ENCODE measurements around the gene PNO1. TPM values are rescaled to one million over a fixed set of nuclear protein-coding genes. Genes with fewer than 3 reads are reported as not detected.

The PNO1 gene
- total RNA-seq, 1 experiment from 2014 or later: 46.0 TPM

DNA sequence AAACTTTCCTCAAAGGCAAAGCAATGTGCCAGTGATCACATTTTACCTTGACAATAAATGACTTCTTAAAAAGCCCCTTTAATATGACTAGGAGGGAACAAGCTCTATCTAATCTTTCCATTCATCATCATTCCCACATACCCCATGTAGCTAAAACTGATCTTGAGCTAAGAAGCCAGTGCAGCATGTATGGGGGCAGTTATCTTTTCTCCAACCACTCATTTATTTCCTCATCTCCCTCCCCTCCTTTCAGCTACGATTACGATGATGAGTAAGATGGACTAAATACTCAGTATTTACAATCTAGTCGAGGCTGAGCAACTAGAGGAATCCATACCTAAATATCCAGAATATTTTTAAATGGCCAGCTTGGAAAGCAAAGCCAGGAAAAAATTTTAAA is 35.5 kb downstream of the PNO1 start:
- POLR2A ChIA-PET (ENCODE audit: low non-redundant PET): no interaction called here
- DNase-seq (ENCODE audit: low spot score): no peak
- BruUV-seq (replicated peaks): no TSS peak
- no peaks in the 10 kb centered on the region for H3K36me3 ChIP-seq (ENCODE audit: insufficient read depth, low read length, poor library complexity, severe bottlenecking)
- intact Hi-C loops (cut with micrococcal nuclease; ENCODE audit: unreplicated experiment): no loop called here
- no peak overlapping the region for H3K27ac ChIP-seq (ENCODE audit: low read depth, low read length, poor library complexity, severe bottlenecking)
- no peaks in the 10 kb centered on the region for H3K27me3 ChIP-seq (replicated peaks; ENCODE audit: insufficient read depth, low read depth, low read length, poor library complexity)
- no peak overlapping the region for H3K4me3 ChIP-seq (ENCODE audit: low read depth, low read length, poor library complexity, severe bottlenecking)
- H3K9me3 ChIP-seq (ENCODE audit: low read depth, low read length, poor library complexity, severe bottlenecking): no peaks in the 10 kb centered on the region
- CTCF ChIA-PET: no interaction called here
- peaks cover 25% of the 10 kb centered on the region for H3K4me1 ChIP-seq (ENCODE audit: insufficient read depth, low read length, poor library complexity, severe bottlenecking)
- TF ChIP-seq, protein P1, sequence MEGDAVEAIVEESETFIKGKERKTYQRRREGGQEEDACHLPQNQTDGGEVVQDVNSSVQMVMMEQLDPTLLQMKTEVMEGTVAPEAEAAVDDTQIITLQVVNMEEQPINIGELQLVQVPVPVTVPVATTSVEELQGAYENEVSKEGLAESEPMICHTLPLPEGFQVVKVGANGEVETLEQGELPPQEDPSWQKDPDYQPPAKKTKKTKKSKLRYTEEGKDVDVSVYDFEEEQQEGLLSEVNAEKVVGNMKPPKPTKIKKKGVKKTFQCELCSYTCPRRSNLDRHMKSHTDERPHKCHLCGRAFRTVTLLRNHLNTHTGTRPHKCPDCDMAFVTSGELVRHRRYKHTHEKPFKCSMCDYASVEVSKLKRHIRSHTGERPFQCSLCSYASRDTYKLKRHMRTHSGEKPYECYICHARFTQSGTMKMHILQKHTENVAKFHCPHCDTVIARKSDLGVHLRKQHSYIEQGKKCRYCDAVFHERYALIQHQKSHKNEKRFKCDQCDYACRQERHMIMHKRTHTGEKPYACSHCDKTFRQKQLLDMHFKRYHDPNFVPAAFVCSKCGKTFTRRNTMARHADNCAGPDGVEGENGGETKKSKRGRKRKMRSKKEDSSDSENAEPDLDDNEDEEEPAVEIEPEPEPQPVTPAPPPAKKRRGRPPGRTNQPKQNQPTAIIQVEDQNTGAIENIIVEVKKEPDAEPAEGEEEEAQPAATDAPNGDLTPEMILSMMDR (conservative IDR thresholded peaks at IDR 0.05; ENCODE audit: low read depth, low read length): no peak

DNA sequence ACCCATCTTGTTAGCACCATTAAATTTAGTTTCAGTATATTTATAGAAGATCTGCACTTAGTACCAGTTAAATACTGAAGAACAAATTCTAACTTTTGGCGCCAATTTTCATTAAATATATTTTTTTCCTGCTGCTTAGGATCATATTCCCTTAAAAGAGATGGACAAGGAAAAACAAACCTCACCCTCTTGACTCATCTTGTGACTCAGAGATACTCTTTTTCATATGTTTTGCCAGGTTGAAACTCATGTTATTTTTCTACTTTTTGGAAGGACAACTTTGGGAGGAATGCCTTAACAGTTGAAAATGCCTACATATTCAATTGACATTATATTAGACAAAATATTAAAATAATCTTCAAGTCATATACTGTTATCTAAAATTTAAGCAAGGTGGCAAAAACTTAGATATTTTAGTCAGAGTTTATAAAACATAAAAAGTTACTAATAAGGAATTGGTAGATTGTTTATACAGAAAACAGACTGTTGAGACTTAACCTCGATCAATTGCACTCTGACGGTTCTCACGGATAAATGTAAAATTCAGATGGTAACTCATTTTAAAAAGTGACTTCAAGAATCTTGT is 36.2 kb downstream of the PNO1 start:
- Histone ChIP-seq H3K27ac (ENCODE audit: low read depth, low read length, poor library complexity, severe bottlenecking) (no peak overlapping the region), H3K36me3 (ENCODE audit: insufficient read depth, low read length, poor library complexity, severe bottlenecking) (no peaks in the 10 kb centered on the region), H3K27me3 (replicated peaks; ENCODE audit: insufficient read depth, low read depth, low read length, poor library complexity) (no peaks in the 10 kb centered on the region), H3K9me3 (ENCODE audit: low read depth, low read length, poor library complexity, severe bottlenecking) (no peaks in the 10 kb centered on the region), H3K4me3 (ENCODE audit: low read depth, low read length, poor library complexity, severe bottlenecking) (no peak overlapping the region), H3K4me1 (ENCODE audit: insufficient read depth, low read length, poor library complexity, severe bottlenecking) (peaks cover 25% of the 10 kb centered on the region)
- intact Hi-C loops (cut with micrococcal nuclease; ENCODE audit: unreplicated experiment): no loop called here
- ChIA-PET POLR2A (ENCODE audit: low non-redundant PET) (interaction anchor here (0.6 kb wide), 1 partner anchor 89 kb away, joined by 3 read pairs; no protein-coding TSS in a partner anchor), CTCF (no interaction called here)
- no TSS peak for BruUV-seq (replicated peaks)
- no peak for DNase-seq (ENCODE audit: low spot score)
- TF ChIP-seq, protein P1 (conservative IDR thresholded peaks at IDR 0.05; ENCODE audit: low read depth, low read length): no peak
- no peak for TF ChIP-seq EZH2 (IDR thresholded peaks at IDR 0.05; ENCODE audit: borderline replicate concordance, low read depth, low read length, poor library complexity, severe bottlenecking)

DNA sequence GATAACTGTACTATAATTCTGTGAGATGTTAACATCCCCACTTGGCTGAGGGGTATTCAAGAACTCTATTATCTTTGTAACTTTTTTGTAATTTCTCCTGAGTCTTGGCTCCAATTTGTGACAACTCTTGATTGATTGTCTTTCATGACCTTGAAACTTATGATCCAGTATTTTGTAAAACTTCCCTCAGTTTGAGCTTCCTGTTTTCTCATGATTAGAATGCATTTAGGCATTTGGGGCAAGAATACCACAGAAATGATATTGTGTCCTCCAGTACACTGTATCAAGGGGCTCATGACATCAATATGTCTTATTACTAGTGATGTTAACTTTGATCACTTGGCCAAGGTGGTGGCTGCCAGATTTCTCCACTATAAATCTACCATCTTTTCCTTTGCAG is 37.4 kb downstream of the PNO1 start:
- no TSS peak for BruUV-seq (replicated peaks)
- Histone ChIP-seq H3K4me3 (ENCODE audit: low read depth, low read length, poor library complexity, severe bottlenecking) (no peak overlapping the region), H3K36me3 (ENCODE audit: insufficient read depth, low read length, poor library complexity, severe bottlenecking) (no peaks in the 10 kb centered on the region), H3K4me1 (ENCODE audit: insufficient read depth, low read length, poor library complexity, severe bottlenecking) (peaks cover 25% of the 10 kb centered on the region), H3K9me3 (ENCODE audit: low read depth, low read length, poor library complexity, severe bottlenecking) (no peaks in the 10 kb centered on the region), H3K27ac (ENCODE audit: low read depth, low read length, poor library complexity, severe bottlenecking) (no peak overlapping the region), H3K27me3 (replicated peaks; ENCODE audit: insufficient read depth, low read depth, low read length, poor library complexity) (no peaks in the 10 kb centered on the region)
- TF ChIP-seq, protein P1 (conservative IDR thresholded peaks at IDR 0.05; ENCODE audit: low read depth, low read length): no peak
- TF ChIP-seq EZH2 (IDR thresholded peaks at IDR 0.05; ENCODE audit: borderline replicate concordance, low read depth, low read length, poor library complexity, severe bottlenecking): no peak
- intact Hi-C loops (cut with micrococcal nuclease; ENCODE audit: unreplicated experiment): loop anchor here (5.0 kb wide), 3 partner anchors 57 to 247 kb away; partner anchors contain the start of gene PPP3R1
- ChIA-PET POLR2A (ENCODE audit: low non-redundant PET) (no interaction called here), CTCF (no interaction called here)
- DNase-seq (ENCODE audit: low spot score): no peak

Measured in A673 (cell line).